Keratinocyte (primary cell): ENCODE measurements around the gene RALY. TPM values are rescaled to one million over a fixed set of nuclear protein-coding genes. Genes with fewer than 3 reads are reported as not detected.

Source experiments
- DNase-seq: peaks from one replicate; pipeline ENCODE4 v3.0.0-alpha.2; 2011; ENCODE audit warnings: low read depth, missing footprints, low spot score
- FAIRE-seq: peaks from 2 replicates; lab custom pipeline; 2011; peaks lifted over from hg19 to GRCh38; lab: Jason Lieb, UNC
- H2AFZ ChIP-seq: 2 replicates; pipeline ENCODE4 v1.6.0; 2012; ENCODE audit warnings: low read length, control low read depth, inconsistent platforms; ENCODE audit not compliant: control insufficient read depth
- H3K27ac ChIP-seq: 2 replicates; pipeline ENCODE4 v1.5.1; 2011; ENCODE audit warnings: low read length; ENCODE audit not compliant: control insufficient read depth, insufficient read depth
- H3K27me3 ChIP-seq: 3 replicates; pipeline ENCODE4 v1.6.0; 2011; ENCODE audit warnings: low read length; ENCODE audit not compliant: control insufficient read depth, insufficient read depth; ENCODE audit errors: extremely low read depth
- H3K36me3 ChIP-seq, 2 experiments: 2 replicates in 1 of 2; 3 replicates in 1 of 2; pipeline ENCODE4 v1.5.1; 2011; ENCODE audit warnings: low read length in 2 of 2, mild to moderate bottlenecking in 1 of 2; ENCODE audit not compliant: control insufficient read depth in 2 of 2, insufficient read depth in 2 of 2; ENCODE audit errors: extremely low read depth in 1 of 2
- H3K4me1 ChIP-seq: 3 replicates; pipeline ENCODE4 v1.5.1; 2011; ENCODE audit warnings: low read length; ENCODE audit not compliant: control insufficient read depth, insufficient read depth; ENCODE audit errors: extremely low read depth
- H3K4me2 ChIP-seq: 3 replicates; pipeline ENCODE4 v1.6.0; 2011; ENCODE audit warnings: low read depth, low read length; ENCODE audit not compliant: control insufficient read depth, insufficient read depth; ENCODE audit errors: extremely low read depth
- H3K4me3 ChIP-seq, 3 experiments: fragments of 200-600 bp in 1 of 3; sonication (generic) in 1 of 3; 2 replicates in 2 of 3; 3 replicates in 1 of 3; pipeline ENCODE4 v1.5.1; 2011 to 2016; ENCODE audit warnings: low read length in 3 of 3, mild to moderate bottlenecking in 3 of 3, control low read depth in 2 of 3, inconsistent platforms in 1 of 3, low read depth in 1 of 3, mixed read lengths in 1 of 3, mixed run types in 1 of 3, moderate library complexity in 1 of 3; ENCODE audit not compliant: control insufficient read depth in 2 of 3, insufficient read depth in 2 of 3; ENCODE audit errors: extremely low read depth in 1 of 3
- H3K79me2 ChIP-seq: 2 replicates; pipeline ENCODE4 v1.6.0; 2012; ENCODE audit warnings: low read length; ENCODE audit not compliant: control insufficient read depth, insufficient read depth
- H3K9ac ChIP-seq: 3 replicates; pipeline ENCODE4 v1.6.0; 2011; ENCODE audit warnings: low read length; ENCODE audit not compliant: control insufficient read depth, insufficient read depth; ENCODE audit errors: extremely low read depth
- H3K9me1 ChIP-seq: 3 replicates; pipeline ENCODE4 v1.6.0; 2011; ENCODE audit warnings: low read length; ENCODE audit not compliant: control insufficient read depth, insufficient read depth; ENCODE audit errors: extremely low read depth
- H3K9me3 ChIP-seq: 2 replicates; pipeline ENCODE4 v1.5.1; 2012; ENCODE audit warnings: low read depth, low read length; ENCODE audit not compliant: control insufficient read depth
- H4K20me1 ChIP-seq: 3 replicates; pipeline ENCODE4 v1.6.0; 2011; ENCODE audit warnings: low read length; ENCODE audit not compliant: control insufficient read depth, insufficient read depth; ENCODE audit errors: extremely low read depth
- EZH2 ChIP-seq: IDR thresholded peaks from one replicate; pipeline ENCODE4 v1.6.1; 2012; ENCODE audit warnings: inconsistent platforms, mild to moderate bottlenecking, low read length, moderate library complexity
- dilution Hi-C: fragments of 300-500 bp; cut with MboI; formaldehyde crosslinking; loops from one replicate; pipeline ENCODE4 v1.7.0; 2020; ENCODE audit warnings: low sequenced_read_pairs; ENCODE audit not compliant: extremely low pct_ligation_motif_present
- polyA plus RNA-seq, 5 experiments: library from polyadenylated mRNA; depleted of rRNA in 3 of 5; stranded (reverse) in 3 of 5; stranded (forward) in 1 of 5; unstranded in 1 of 5; fragments of >200 nt; gene quantifications; 1 replicate in 1 of 5; 2 replicates in 3 of 5; 3 replicates in 1 of 5; pipeline versions ENCODE4 v1.2.1 to v1.2.3, GENCODE V29; 2011 to 2012; ENCODE audit warnings: missing spikeins in 2 of 5, low read depth in 1 of 5, low replicate concordance in 1 of 5
- TF ChIP-seq, protein P1 (sequence below), 3 experiments: IDR thresholded peaks in 1 of 3; conservative IDR thresholded peaks in 1 of 3; optimal IDR thresholded peaks in 1 of 3; 2 replicates in 2 of 3; 3 replicates in 1 of 3; pipeline versions ENCODE3 to v1.5.1; 2011; ENCODE audit warnings: low read length in 3 of 3, mild to moderate bottlenecking in 3 of 3, moderate library complexity in 2 of 3, control low read depth in 1 of 3, inconsistent platforms in 1 of 3; ENCODE audit not compliant: insufficient read depth in 2 of 3; ENCODE audit errors: extremely low read depth in 1 of 3

Gene RALY
- polyA plus RNA-seq, 1 donor (not counting 4 experiments of a cell fraction or from before 2014, with no cell fraction given): 118 TPM

DNA sequence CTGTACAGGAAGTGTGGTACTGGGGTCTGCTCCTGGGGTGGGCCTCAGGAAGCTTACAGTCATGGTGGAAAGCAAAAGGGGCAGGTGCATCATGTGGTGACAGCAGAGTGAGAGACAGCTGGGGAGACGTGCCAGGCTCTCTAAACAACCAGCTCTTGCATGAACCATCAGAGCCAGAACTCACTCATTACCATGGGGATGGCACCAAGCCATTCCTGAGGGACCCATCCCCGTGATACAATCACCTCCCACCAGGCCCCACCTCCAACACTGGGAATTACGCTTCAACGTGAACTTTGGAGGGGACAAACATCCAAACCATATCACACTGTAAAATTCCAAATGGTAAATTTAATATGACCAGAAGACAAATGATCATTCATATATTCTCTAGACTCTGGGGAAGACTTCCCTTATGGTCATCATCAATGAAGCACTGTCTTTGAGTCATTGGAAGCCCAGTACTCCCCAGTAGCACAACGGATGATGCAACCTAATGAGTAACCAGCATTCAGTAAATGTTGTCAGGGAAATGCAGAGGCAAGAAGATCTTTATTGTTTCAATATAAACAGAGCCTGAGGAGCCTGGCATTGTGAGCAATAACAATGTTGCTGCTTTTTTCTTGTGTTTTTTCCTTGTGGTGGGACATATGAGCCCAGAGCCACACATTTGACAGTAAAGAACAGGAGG, 48.2 kb upstream of the RALY start:
- DNase-seq: peak; percentile 7

DNA sequence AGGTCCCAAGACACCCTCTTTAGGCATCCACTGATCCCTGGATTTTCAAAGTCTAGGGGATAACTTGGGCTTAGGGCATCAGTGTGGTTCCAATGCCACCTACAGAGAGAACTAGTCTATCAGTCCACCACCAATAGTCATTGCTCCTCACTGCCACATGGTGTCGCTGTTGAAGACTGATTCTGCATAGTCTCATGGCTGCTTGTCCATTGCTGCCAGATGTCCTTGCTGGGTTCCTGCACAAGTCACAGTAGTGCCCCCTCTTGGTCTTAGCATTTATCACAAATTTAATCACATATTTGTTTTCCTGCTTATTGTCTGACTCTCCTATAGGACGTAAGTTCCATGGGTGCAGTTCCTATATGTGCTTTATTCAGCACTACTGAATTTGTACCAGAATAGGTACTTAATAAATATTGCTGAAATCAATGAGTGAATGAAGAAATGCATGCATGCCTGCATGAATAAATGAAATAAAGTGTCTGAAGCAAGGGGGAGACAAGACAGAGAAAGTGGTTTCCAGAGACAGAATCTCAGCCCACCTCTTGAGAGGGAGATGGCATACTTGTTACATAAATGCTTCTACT, 45.9 kb upstream of the RALY start:
- H4K20me1 ChIP-seq: no peaks in the 10 kb centered on the region
- peaks cover 3% of the 10 kb centered on the region for H3K4me1 ChIP-seq
- H3K27me3 ChIP-seq: no peaks in the 10 kb centered on the region
- no peak overlapping the region for H3K27ac ChIP-seq
- DNase-seq (peak; percentile 40), FAIRE-seq (peak; percentile 58)
- no peaks in the 10 kb centered on the region for H3K36me3 ChIP-seq
- H3K9me3 ChIP-seq: peaks cover 9% of the 10 kb centered on the region
- dilution Hi-C loops: loop anchor here (25.0 kb wide), 1 partner anchor 114 kb away; no protein-coding TSS in a partner anchor
- no peak overlapping the region for H3K9ac ChIP-seq
- H3K4me2 ChIP-seq: no peak overlapping the region
- no peaks in the 10 kb centered on the region for H3K79me2 ChIP-seq
- H2AFZ ChIP-seq: no peak overlapping the region
- no peaks in the 10 kb centered on the region for H3K9me1 ChIP-seq
- H3K4me3 ChIP-seq: no peak overlapping the region
- no peak for TF ChIP-seq EZH2
- TF ChIP-seq, protein P1, sequence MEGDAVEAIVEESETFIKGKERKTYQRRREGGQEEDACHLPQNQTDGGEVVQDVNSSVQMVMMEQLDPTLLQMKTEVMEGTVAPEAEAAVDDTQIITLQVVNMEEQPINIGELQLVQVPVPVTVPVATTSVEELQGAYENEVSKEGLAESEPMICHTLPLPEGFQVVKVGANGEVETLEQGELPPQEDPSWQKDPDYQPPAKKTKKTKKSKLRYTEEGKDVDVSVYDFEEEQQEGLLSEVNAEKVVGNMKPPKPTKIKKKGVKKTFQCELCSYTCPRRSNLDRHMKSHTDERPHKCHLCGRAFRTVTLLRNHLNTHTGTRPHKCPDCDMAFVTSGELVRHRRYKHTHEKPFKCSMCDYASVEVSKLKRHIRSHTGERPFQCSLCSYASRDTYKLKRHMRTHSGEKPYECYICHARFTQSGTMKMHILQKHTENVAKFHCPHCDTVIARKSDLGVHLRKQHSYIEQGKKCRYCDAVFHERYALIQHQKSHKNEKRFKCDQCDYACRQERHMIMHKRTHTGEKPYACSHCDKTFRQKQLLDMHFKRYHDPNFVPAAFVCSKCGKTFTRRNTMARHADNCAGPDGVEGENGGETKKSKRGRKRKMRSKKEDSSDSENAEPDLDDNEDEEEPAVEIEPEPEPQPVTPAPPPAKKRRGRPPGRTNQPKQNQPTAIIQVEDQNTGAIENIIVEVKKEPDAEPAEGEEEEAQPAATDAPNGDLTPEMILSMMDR (optimal IDR thresholded peaks at IDR 0.05 in 1 of 3, IDR thresholded peaks at IDR 0.05 in 1 of 3, conservative IDR thresholded peaks at IDR 0.05 in 1 of 3; ENCODE audit: extremely low read depth in 1 of 3, insufficient read depth in 2 of 3, low read length in 3 of 3): peak; percentile 57 to 92 (median 90)

More for the DNA sequence above, 48.2 kb upstream of the RALY start:
- Histone ChIP-seq H3K9ac (no peak overlapping the region), H3K9me1 (no peaks in the 10 kb centered on the region), H3K79me2 (no peaks in the 10 kb centered on the region), H2AFZ (no peak overlapping the region), H3K36me3 (no peaks in the 10 kb centered on the region), H3K9me3 (peaks cover 9% of the 10 kb centered on the region), H3K27ac (no peak overlapping the region), H3K4me3 (no peak overlapping the region), H3K27me3 (no peaks in the 10 kb centered on the region), H3K4me1 (peaks cover 3% of the 10 kb centered on the region), H4K20me1 (no peaks in the 10 kb centered on the region), H3K4me2 (no peak overlapping the region)
- FAIRE-seq: no peak
- TF ChIP-seq, protein P1 (optimal IDR thresholded peaks at IDR 0.05 in 1 of 3, IDR thresholded peaks at IDR 0.05 in 1 of 3, conservative IDR thresholded peaks at IDR 0.05 in 1 of 3; ENCODE audit: extremely low read depth in 1 of 3, insufficient read depth in 2 of 3, low read length in 3 of 3): no peak
- TF ChIP-seq EZH2: no peak
- dilution Hi-C loops: loop anchor here (25.0 kb wide), 1 partner anchor 117 kb away; no protein-coding TSS in a partner anchor
